Stimulated activated CD4-positive, alpha-beta T cell treated with anti-CD3 and anti-CD28 coated beads, Interleukin-15, amount 100 ng/mL, for 1 hour (primary cell): Measurements from ENCODE around the gene MFGE8.

Experiments
- DNase-seq, 2 donors: peaks; one replicate each; pipeline ENCODE4 v3.0.0-alpha.2; 2020; ENCODE audit warnings: low read depth in 1 of 2, low spot score in 1 of 2

The MFGE8 gene

DNA sequence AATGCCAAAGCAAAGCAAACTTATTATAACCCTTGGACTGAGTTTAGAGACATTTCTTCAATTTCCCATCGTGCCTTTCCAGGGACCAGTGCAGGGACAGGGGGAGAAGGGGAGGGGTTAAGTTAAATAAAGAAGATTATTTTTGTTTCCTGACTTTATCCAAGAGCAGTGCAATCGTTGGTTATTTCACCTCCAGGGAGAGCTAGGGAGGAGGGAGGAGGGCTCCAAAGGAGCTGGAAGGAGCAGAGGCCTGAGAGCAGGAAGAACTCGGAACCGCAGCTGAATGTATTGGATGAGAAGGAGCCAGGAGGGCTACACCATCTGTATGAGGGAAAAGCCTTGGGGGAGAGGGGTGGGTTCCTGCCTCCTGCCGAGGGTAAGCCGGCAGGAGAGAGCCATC, 38.5 kb downstream of the MFGE8 start:
- no peak for DNase-seq

DNA sequence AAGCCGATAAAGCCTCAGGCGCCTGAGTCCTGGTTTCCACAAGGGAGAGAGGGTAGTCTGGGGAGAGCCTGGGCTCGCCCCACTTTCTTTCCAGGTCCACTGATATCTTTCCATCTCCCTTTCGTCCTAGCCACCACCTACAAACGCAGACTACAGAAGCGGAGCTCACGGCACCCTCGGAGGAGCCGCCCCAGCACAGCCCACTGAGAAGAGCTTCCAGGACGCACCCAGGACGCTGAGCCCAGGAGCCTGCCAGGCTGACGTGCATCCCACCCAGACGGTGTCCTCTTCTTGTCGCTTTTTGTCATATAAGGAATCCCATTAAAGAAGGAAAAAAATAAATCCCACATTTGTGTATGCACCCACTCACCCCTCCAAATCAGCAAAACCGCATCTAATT, 38.9 kb downstream of the MFGE8 start:
- DNase-seq, result no peak

DNA sequence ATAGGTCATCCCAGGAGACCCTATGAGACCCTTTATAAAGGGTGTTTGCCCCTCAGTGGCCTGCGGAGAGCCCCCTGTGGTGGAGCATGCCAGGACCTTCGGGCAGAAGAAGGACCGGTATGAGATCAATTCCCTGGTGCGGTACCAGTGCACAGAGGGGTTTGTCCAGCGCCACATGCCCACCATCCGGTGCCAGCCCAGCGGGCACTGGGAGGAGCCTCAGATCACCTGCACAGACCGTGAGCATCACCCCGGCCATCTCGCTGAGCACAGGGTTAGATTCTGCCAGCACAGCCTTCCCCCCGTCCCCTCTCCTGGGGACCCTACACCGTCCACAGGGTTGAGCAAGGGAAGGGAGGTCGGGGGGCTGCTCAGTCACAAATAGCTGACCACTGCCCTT, 39.4 kb downstream of the MFGE8 start:
- no peak for DNase-seq

DNA sequence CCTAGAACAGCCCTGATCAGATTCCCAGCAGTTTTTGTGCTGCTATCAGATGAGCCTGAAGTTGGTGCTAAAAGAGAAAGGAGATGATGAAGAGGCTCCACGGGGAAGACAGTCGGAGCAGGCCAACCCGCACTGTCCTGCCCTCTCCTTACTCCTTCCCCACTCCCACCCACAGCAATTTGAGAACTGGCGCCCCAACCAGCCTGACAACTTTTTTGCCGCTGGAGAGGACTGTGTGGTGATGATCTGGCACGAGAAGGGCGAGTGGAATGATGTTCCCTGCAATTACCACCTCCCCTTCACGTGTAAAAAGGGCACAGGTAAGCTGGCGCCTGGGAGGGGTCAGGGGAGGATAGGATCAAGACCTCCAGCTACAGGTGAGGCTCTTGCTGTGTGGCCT, 40.5 kb downstream of the MFGE8 start:
- DNase-seq, result no peak

DNA sequence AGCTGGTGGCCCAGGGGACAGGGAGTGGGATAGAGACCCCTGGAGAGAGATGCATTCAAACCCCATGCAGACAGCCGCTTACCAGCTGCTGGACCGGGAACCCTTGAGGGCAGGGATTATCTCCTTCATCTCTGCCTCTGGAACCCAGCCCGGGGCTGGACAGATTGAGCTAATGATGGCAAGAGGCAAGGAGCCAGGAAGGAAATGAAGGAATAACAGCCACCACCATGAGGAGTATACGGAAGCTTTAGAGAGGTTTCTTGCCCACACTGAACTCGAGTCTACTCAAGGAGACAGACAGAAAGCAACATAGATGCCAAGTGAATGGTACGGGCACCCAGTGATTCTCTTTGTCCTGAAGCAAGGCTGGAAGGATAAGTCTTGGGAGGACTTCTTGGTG, 41.1 kb downstream of the MFGE8 start:
- no peak for DNase-seq

DNA sequence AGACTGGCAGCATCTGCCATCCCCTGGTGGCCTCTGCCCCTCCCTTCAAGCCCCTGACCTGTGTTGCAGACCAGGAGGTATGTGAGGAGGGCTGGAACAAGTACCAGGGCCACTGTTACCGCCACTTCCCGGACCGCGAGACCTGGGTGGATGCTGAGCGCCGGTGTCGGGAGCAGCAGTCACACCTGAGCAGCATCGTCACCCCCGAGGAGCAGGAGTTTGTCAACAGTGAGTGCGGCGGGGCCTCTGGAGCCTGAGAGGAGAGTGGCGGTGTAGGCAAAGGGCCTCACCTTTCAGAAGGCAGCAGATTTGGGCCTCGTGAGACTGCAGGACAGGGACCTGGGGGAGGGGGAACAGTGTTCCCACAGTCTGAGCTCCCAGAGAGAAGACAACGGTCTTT, 41.9 kb downstream of the MFGE8 start:
- no peak for DNase-seq

DNA sequence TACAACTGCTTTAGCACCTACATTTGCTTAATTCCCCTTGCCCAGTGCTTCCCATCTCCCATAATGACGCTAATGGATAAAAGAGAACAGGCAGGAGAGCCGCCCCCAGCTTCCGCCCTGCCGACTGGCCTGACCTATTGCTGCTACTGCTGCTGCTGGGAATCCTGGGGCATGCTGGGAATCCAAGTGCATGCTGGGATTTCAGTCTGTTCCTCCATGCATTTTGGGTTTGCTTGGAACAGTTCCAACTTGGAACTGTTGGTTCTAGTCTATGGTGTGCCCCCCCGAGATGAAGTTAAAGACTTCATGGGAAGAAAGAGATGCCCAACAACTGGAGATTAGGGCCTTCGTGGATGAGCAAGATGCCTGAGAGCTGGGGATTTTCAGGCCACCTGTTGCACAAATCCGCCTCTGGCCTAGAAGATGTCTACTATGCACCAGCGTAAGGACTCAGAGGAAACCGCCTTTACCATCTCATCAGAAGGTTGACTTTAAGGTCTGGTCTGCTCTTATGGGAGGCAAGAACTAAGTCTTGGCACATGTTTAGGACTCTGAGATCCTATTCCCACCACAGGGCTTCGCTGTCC, 46.8 kb downstream of the MFGE8 start:
- DNase-seq, result no peak

DNA sequence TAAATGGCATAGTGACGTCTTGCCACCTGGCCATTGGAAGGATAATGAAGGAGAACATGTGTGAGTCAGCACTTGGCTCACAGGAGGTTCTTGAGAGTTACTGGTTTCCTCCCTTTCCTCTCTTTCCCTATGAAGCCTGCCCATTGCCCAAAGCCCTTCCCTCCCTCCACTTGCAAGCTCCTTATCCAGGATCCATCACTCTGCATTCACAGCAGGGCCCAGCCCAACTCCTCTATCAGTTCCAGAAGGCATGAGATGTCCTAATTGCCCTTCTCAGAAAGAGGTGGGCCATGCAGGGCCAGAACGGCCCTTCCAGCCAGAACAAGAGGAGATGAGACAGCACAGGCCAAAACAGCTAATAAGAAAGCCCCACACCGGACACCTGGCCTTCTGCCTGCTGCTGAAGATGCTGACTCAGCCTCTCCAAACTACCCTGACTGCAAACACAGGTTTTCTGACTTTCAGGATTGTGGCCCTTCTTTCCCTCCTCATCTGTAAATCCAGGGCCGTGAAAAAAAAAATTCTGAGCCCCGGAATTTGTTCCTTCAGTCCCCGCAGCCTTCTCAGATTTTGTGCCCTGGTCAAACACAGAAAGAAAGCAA, 47.6 kb downstream of the MFGE8 start:
- DNase-seq, result no peak

DNA sequence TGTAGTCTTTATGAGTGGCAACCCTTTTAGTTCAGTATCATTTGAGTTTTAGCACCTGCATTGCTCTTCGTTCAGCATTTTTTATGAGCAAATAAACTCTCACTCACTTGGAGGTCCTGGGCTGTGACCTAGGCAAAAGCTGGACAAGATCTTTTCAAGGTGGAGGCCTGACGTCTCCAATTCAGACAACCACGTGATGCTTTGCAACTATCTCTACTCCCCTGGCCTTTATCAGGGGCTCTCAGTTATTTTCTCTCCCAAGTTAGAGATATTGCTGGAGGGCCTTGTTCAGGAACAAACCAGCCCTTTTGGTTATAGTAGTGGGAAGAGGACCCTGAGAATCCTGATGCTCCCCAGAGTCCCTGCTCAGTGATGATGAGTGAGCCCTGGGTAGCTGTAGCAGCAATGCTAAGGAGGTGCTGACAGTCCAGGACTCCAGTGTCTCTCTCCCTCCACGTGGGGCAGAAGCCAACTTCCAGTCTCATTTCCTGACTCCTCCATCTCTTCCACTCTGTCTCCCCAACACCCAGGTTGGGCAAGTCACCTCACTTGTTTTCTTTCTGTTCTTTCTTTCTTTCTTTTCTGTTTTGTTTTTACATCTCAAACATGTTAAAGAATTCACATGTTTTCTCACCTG, 48.2 kb downstream of the MFGE8 start:
- DNase-seq, result no peak

DNA sequence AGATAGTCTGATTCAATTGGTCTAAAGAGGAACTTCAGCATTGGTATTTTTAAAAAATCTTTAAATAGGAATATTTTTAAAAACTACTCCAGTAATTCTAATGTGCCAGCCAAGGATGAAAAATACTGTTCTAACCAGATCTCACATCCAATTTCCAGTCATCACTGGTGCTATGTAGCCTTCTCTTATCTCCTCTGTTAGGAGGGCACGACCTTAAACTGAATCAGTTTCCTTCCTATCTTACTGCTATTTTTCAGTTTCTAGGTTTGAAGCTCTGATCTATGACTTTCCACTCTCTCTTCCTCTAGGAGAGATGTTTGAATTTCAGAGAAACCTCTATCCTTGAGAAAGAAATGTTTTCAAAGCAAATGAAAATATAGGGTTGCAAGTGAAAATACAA, 49.8 kb downstream of the MFGE8 start:
- DNase-seq, result no peak

DNA sequence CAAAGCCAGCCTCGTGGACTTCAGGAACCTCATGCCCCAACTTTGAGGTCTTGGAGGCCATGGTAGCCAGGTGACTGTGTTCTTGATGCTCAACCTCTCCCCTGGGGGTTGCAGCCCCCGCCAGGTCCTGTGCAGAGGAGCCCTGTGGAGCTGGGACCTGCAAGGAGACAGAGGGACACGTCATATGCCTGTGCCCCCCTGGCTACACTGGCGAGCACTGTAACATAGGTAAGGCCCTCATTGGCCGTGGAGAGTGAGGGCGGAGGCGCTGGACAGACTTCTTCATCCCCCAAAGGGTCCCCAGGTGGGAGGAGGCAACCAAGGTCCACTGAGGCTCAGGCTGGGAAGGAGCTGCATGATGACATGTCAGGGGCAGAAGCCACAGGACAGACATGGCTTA, 53.0 kb downstream of the MFGE8 start:
- DNase-seq, result no peak

DNA sequence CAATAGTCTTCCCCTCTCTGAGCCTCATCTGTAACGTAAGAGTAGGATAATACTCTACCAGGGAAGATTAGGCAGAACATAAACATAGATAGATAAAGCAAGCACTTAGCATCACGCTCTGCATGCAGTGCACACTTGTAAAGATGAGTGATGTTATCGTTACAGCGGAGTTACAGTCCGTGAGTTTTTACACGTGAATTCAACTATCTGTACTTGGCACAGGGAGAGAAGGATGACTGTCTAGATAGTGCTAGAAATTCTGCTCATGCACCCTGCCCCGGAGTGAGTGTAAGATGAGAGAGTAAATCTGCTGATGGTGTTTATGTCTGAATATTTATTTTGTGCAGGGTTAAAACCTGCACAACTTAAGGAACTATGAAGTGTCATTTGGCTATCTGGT, 53.6 kb downstream of the MFGE8 start:
- DNase-seq, result no peak

DNA sequence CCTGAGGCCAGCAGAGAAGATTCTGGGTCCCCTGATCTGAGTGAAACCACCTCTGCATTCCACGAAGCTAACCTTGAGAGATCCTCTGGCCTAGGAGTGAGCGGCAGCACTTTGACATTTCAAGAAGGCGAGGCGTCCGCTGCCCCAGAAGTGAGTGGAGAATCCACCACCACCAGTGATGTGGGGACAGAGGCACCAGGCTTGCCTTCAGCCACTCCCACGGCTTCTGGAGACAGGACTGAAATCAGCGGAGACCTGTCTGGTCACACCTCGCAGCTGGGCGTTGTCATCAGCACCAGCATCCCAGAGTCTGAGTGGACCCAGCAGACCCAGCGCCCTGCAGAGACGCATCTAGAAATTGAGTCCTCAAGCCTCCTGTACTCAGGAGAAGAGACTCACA, 54.2 kb downstream of the MFGE8 start:
- no peak for DNase-seq

DNA sequence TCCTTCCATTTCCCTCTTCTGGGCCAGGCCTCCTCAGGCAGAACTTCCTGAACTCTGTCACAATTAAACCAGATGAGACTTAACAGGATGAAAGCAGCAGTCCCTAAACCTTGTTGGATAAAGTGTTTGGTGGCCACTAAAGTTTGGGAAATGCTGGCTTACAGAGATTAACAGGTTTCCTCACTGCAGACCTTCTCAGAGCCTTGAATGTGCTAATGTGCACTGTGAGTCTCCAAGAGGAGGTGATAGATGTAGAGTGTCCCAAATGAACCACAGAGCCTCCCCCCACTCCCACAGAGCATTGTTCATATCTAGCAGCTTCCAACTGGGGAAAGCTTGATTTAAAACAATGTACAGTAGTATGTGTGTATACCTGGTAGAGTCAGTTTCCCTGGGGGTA, 60.7 kb downstream of the MFGE8 start:
- no peak for DNase-seq

DNA sequence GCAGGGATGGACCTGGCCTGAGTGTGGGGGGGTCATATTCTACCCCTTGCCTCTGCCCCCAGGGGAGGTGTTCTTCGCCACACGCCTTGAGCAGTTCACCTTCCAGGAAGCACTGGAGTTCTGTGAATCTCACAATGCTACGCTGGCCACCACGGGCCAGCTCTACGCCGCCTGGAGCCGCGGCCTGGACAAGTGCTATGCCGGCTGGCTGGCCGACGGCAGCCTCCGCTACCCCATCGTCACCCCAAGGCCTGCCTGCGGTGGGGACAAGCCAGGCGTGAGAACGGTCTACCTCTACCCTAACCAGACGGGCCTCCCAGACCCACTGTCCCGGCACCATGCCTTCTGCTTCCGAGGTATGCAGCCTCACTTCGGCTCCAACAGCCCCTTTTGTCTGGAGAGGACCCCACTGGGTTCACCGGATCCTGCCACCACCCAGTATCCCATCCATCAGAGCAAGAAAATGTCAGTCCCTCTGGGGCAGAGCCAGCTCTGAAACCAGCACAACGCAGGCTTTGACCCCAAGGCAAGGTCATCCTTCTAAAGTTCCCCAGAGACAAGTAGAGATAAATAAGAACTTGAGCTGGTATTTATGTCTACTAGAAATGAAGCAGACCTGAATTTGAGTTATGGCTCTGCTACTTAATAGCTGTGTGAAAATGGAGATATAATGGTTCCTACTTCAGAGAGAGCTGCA, 63.7 kb downstream of the MFGE8 start:
- no peak for DNase-seq
